ENCODE measurements around the gene SPINK9.
"Not testable (repeated sequence)": the region's sequence is repeated elsewhere in the genome, so short reads cannot be mapped to it uniquely, and the experiment has no call there.

Gene SPINK9

GRCh38 chr5:148335259-148335658 is at the start of gene SPINK9:
TSS of gene SPINK9 (plus strand) at chr5:148335559. CDS start at chr5:148335614, 55 bp downstream.
- DNase-seq (ENCODE audit: low read depth) = no peak

DNA sequence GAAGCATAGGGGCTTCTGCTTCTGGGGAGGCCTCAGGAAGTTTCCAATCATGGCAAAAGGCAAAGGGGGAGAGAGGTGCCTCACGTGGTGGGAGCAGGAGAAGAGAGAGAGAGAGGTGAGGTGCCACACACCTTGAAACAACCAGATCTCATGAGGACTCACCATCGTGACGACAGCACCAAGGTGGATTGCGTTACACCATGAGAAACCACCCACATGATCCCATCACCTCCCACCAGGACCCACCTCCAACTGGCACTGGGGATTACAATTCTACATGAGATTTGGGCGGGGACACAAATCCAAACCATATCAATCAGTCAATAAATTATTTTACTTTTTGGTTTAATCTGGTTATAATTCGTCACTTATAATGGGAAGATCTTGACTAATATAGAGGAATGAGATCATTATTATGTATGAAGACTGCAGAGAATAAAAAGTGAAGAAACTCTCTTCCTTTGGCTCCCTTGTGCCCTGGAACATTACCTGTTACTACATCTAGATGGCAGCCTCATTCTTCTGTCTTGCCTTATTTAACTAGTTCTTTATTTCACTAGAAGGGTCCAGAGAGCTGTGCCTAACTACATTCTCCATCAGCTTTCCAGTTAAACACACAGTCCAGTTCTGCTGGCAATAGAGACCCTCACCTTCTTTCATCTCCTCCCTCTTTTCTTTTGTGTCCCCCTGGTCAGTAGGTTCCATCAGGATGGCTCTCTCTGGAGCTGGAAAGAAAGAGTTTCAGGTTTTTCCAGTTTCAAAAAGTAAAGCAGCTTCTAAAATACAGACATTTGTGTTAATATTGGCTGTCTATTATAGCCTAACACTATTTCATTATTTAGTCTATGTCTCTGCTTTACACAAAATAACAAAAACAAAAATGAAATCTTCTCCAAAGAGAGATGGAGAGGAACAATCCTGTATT is 44.8 kb upstream of the SPINK9 start:
- no peak for DNase-seq (ENCODE audit: low read depth)

- no peak for DNase-seq (ENCODE audit: low read depth)
Observed at GRCh38 chr5:148297731-148298130, 37.6 kb upstream of the SPINK9 start.

DNA sequence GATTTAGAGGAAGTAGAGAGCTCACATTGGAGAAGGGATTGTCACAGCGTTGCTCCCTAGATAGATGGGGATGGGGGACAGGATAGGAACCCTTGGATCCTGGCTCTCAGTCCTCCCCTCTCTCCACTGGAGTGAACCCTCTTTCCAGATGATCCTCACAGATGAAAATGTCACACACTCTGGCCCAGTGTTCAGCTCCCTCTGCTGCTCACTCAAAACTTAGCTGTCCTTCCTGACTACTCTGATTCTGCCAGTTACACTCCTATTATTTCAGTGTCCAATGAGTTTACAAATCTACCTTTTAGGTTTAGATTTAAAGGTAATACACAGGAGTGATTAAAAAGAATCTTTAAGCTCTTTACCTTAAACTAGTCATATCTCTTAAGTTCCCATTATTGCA is 28.9 kb upstream of the SPINK9 start:
- no peak for DNase-seq (ENCODE audit: low read depth)

DNA sequence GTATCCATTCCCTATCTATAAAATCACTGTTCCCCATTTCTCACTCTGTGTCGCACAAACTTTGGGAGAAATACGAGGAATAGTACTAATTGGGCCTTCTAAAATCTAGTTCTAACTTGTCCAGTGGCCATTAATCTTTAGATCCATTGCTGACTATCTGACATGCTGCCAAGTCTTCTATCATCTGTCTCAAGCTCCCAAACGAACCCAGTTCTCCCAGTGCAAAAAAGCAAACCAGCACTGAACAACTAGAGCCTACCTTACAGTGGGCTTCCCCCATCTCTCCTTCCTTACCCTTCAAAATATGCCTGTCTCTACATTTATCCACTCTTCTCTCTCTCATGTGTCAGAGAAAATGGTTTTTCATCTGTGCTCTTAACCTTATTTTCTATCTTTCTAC is 26.3 kb upstream of the SPINK9 start:
- no peak for DNase-seq (ENCODE audit: low read depth)

- DNase-seq (ENCODE audit: low read depth) = no peak
Observed at GRCh38 chr5:148309746-148310145, 25.6 kb upstream of the SPINK9 start.

GRCh38 chr5:148311484-148311883 is 23.9 kb upstream of the SPINK9 start:
- DNase-seq (ENCODE audit: low read depth) = no peak

GRCh38 chr5:148312153-148312552 is 23.2 kb upstream of the SPINK9 start, which contains the start of gene SPINK7:
TSS of gene SPINK7 (plus strand) at chr5:148312423. CDS start at chr5:148312484, 61 bp downstream.
- DNase-seq (ENCODE audit: low read depth) = no peak

DNA sequence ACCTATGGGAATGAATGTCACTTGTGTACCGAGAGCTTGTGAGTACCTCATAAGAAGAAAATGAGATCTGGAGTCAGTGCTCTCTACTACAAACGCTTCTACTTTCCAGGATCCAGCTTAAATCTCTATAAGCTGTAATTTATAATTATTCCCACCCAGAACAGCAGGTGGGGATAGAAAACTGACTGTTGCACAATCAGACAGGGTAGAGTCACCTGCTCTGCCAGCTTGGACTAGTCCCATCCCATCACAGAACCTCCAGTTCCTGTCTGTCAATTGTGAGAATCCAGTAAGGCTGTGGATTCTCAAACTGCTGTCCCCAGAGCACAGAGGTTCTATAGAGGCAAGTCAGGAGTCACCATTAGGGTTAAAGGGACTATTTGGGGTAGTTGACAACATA is 21.2 kb upstream of the SPINK9 start:
- DNase-seq (ENCODE audit: low read depth) = no peak

DNA sequence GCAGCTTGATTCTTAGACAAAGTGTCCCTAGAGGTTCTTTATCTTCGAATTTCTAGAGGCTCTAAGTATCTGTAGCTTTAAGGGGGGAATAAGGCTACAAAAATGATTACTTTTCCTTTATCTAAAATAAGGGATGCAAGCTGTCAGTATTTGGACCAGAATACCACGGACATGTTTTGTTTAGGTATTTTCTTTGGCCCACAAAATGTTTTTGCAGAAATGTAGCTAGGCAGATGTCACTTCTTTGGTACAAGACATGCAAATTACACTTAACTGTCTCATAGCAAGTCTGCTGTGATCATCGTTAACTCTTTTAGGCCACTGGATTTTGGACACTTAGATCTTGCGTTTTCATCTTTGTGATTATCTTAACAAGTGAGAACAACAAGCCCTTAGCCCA is 20.6 kb upstream of the SPINK9 start:
- DNase-seq (ENCODE audit: low read depth) = no peak

GRCh38 chr5:148320011-148320963 is 15.1 kb upstream of the SPINK9 start:
- DNase-seq (ENCODE audit: low read depth) = not testable (repeated sequence)

DNA sequence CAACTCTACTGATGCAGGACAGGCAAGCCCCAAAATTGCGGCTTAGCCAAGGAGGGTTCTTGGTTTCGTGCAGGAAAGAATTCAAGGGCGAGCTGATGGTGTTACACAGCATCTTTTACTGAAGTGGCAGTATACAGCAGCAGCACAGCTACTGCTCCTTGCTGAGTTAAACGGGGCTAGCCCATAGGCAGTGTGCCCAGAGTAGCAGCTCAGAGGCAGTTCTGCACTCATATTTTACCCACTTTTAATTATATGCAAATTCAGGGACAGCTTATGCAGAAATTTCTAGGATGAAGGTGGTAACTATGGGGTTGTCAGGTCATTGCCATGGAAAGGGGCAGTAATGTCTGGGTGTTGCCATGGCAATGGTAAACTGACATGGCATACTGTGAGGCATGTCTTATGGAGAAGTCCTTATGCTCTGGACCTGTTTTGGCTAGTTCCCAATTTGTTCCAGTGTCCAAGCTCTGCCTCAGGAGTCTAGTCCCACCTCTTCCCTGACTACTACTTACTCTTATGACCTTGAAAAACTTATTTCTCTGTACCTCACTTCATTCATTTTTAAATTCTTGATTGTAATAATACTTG is 2.0 kb upstream of the SPINK9 start:
- DNase-seq (ENCODE audit: low read depth) = no peak

DNA sequence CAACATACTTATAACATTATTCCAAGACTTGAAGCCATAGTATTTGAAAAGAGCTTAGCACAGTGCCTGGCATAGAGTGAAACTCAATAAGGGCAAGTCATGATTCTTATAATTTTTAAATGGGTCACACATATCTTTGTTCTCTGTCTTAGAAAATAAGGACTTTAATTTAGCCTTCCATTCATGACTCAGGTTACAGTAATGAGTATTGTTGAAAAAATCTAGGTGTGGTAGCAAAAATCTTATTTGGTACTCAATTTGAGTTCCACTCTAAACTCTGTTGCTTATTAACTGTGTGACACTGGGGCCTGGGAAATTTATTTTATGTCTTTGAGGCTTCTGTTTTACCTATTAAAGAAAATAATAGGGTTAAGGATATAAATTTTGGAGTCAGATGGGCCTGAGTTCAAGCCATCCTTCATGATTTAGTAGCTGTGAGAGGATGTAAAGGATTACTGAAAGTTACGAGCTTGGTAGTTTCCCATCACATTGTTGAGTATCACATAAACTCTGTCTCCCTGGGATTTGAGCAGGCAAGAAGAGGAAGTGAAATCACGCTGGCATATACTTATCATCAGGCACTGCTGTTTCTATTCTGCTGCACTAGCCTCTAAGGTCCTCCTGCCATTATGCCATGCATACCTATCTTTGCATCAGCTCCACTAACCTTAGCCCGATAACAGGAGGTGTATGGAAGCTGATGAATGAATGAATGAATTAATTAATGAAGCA is 1.5 kb downstream of the SPINK9 start:
- DNase-seq (ENCODE audit: low read depth) = no peak

GRCh38 chr5:148342371-148343045 is 7.1 kb downstream of the SPINK9 start:
- no peak for DNase-seq (ENCODE audit: low read depth)

DNA sequence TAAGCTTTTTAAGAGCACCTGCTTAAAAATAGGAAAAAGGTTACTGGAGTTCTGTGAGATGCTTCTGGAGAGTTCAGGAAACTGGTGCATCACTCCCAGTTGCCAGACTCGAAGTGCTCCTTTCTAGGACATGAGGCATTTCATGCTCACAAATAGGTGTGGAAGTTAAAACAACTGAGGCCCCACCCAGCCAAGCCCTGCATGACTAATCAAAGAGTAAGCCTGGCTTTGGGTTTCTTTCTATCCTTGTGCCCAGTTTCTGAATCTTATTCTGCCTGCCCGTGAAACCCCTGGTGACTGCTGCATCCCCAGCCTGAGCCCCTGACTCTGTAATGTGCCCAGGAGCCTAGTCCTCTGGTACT is 7.7 kb downstream of the SPINK9 start:
- DNase-seq (ENCODE audit: low read depth) = no peak

DNA sequence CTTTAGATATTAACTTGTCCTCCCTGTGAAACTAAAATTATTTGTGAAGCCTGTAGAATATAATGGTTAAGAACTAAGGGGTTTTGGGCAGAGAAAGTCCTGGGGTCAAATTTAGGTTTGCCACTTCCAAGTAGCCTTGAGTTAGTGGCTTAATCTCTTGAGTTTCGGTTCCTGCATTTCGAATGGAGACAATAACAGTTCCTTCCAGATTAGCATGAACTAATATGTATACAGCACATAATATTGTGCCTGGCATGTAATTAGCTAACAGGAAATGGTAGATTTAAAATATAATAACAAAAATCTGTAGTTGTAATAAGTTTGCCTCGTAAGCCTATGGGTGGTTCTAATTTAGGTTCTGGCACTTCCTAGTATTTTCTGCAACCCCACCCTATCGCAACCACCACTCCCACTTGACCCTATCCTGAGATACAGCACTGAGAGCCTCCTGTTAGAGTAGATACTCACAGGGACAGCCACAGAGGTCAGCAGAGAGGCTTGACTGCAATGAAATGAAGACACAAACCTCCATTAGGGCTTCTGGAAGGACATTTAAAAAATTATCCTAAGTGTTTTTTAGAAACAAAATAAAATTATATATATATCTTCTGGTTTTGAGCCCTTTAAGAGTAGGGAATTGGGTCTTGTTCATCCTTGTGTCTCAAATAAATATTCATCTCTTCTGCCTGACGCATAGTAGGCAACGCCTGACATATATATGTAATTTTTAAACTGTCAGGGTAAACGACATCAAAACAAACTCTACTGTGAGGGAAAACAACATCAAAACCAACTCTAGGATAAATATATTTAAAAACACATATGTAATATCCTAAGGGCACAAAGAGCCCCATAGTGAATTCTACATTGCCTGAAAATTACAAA is 8.5 kb downstream of the SPINK9 start:
- DNase-seq (ENCODE audit: low read depth) = no peak

DNA sequence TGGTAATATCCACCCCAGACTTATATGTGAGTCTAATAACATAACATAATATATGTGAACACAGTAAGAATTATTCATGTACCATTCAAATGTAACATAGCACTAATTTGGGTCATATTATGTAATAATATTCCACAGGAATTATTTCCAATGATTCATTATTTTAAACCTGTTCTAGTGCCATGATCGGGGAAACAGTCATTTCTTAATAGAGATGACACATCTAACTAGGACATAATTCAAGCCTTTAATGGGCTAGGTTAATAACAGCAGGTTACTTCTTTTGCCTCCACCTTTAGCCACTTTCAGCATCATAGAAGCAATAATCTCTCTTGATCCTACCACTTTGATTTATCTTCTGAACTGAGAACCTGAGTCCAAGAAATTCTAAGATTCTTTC is 12.3 kb downstream of the SPINK9 start:
- no peak for DNase-seq (ENCODE audit: low read depth)

DNA sequence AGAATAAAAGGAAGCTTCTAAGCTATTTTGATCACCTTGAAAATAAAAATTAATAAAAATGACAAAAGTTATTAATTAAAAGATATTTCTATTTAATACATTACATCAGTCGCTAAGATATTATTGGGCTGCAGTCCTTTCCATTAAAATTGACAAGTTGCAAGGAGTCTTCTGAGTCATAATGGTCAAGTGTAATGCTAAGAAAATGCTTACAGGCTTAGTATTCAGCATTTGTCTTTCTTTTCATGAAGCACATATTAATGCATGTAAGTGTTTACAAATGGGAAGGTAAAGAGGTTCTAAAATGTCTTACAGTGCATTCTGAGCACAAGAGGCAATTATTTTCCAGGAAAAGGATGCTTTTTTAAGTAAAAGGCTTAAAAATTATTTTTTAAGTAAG is 17.3 kb downstream of the SPINK9 start:
- no peak for DNase-seq (ENCODE audit: low read depth)

DNA sequence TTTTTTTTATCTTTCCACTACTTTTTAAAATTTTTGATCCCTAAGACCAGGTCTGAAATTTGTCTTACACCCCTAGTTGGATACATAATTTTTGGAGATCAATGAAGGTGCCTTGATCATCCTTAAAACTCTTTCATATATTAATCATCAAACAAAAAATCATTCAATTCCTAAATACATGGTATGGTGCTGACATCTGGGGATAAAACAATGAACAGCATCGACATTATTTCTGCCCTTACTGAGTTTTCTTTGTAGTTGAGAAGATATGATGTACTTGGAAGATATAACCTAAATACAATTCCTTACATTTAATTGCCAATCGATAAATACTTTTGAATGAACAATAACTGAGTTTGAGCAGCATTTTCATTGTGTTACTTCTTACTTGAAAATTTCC is 18.3 kb downstream of the SPINK9 start:
- no peak for DNase-seq (ENCODE audit: low read depth)

DNA sequence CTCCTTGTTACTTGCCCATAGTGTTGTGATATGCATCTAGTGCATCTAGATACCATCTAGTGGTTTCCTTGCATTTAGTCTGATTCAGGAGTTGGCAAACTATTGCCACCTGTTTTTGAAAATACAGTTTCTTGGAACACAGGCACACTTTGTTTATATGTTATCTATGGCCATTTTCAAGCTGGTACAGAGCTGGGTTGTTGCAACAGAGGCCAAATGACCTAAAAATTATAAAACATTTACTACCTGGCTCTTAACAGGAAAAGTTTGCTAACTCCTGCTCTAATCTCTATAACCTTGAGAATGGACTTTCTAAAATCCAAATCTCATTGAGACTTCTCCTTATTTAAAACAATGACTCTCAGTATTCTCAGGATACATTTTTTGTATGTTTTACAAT is 29.0 kb downstream of the SPINK9 start:
- no peak for DNase-seq (ENCODE audit: low read depth)

Data from HS-27A (cell line).